ENCODE data around the gene MED12L.

Gene MED12L

DNA sequence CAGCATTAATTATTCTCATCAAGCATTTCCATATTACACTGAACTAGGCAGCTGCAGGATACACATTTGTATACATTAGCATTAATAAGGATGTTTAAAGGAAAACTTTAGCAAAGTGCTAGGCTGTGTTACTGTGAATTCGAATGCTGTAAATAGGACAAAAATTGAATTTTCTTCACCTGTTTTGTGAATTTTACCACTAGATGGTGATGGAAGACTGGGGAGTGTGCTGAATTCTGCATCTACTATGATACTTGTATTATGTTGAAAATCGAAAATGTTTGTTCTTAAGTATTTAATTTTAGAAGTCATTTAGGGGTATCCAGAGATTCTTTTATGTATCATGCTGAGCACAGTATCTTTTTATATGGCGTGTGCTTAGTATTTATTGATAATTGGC lies 205.2 kb downstream of the MED12L start:
- Histone ChIP-seq H3F3A (ENCODE audit: insufficient read depth, low read length) (no peaks in the 10 kb centered on the region), H4K20me1 (ENCODE audit: insufficient read depth, low read length) (no peaks in the 10 kb centered on the region), H3K27me3 (replicated peaks; ENCODE audit: insufficient read depth, low read length) (no peaks in the 10 kb centered on the region), H3K4me2 (ENCODE audit: low read depth, low read length) (no peak overlapping the region), H2AFZ (ENCODE audit: low read length) (no peak overlapping the region), H3K9ac (ENCODE audit: low read length) (no peak overlapping the region), H3K36me3 (replicated peaks; ENCODE audit: insufficient read depth, low read length) (no peaks in the 10 kb centered on the region), H3K9me3 (replicated peaks; ENCODE audit: insufficient read depth, low read length) (no peaks in the 10 kb centered on the region), H3K79me2 (ENCODE audit: low read length) (no peaks in the 10 kb centered on the region), H3K9me2 (replicated peaks; ENCODE audit: insufficient read depth, low read length) (no peaks in the 10 kb centered on the region), H3K4me1 (ENCODE audit: low read length) (no peaks in the 10 kb centered on the region), H3K27ac (ENCODE audit: low read length) (no peak overlapping the region), H3K4me3 (ENCODE audit: low read length) (no peak overlapping the region)
- TF ChIP-seq EZH2phosphoT487 (IDR thresholded peaks at IDR 0.05; ENCODE audit: low read length) = no peak
- TF ChIP-seq CTCF (IDR thresholded peaks at IDR 0.05; ENCODE audit: low read length) = peak; percentile 26
- no peak for DNase-seq

DNA sequence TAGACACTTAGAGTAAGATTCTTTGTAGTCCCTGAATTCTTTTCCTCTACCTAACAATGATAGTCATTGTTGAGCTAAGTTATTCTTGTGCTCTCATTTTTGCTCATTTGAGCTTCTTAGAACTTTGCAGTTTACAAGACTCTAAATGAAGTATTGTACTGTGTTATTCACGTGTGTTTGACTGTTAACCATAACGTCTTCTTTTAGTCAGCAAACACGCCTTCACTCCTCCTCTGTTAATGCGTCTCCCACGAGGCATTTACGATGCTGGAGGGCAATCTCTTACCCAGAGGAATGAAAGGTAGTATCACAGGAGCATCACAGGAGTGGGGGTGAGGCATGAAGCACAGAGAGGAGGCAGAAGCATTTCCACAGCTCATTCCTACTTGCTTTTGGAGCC lies 207.7 kb downstream of the MED12L start:
- Histone ChIP-seq H3K36me3 (replicated peaks; ENCODE audit: insufficient read depth, low read length) (no peaks in the 10 kb centered on the region), H3K4me1 (ENCODE audit: low read length) (no peaks in the 10 kb centered on the region), H3K4me3 (ENCODE audit: low read length) (no peak overlapping the region), H2AFZ (ENCODE audit: low read length) (no peak overlapping the region), H3F3A (ENCODE audit: insufficient read depth, low read length) (no peaks in the 10 kb centered on the region), H3K9me3 (replicated peaks; ENCODE audit: insufficient read depth, low read length) (no peaks in the 10 kb centered on the region), H3K79me2 (ENCODE audit: low read length) (no peaks in the 10 kb centered on the region), H3K27ac (ENCODE audit: low read length) (no peak overlapping the region), H3K9me2 (replicated peaks; ENCODE audit: insufficient read depth, low read length) (no peaks in the 10 kb centered on the region), H4K20me1 (ENCODE audit: insufficient read depth, low read length) (no peaks in the 10 kb centered on the region), H3K9ac (ENCODE audit: low read length) (no peak overlapping the region), H3K4me2 (ENCODE audit: low read depth, low read length) (no peak overlapping the region), H3K27me3 (replicated peaks; ENCODE audit: insufficient read depth, low read length) (no peaks in the 10 kb centered on the region)
- no peak for DNase-seq
- TF ChIP-seq EZH2phosphoT487 (IDR thresholded peaks at IDR 0.05; ENCODE audit: low read length) (no peak), EZH2 (optimal IDR thresholded peaks at IDR 0.05; ENCODE audit: low read depth, low read length) (no peak), CTCF (IDR thresholded peaks at IDR 0.05; ENCODE audit: low read length) (no peak)

DNA sequence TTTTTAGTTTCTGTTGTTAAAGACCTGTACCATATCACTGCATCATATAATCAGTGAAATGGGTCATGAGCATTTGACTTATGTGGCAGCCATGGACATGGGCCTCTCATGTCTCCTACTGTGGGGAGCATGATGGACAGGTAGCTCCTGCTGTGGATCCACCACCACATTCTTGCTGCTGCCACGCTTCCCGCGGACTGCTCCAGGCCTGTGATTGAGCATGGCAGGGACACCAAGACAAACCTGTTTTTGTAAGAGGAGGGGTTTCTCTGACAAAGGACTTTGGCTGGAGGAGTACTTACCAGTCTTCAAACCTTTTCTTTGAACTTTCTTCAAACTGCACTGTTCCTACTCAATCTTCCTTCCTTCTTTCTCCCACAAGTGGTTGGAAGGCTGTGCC lies 210.8 kb downstream of the MED12L start:
- no peaks in the 10 kb centered on the region for H3F3A ChIP-seq (ENCODE audit: insufficient read depth, low read length)
- H3K36me3 ChIP-seq (replicated peaks; ENCODE audit: insufficient read depth, low read length) = no peaks in the 10 kb centered on the region
- TF ChIP-seq CTCF (IDR thresholded peaks at IDR 0.05; ENCODE audit: low read length) (no peak), EZH2phosphoT487 (IDR thresholded peaks at IDR 0.05; ENCODE audit: low read length) (no peak), EZH2 (optimal IDR thresholded peaks at IDR 0.05; ENCODE audit: low read depth, low read length) (no peak)
- no peak for DNase-seq
- no peak overlapping the region for H3K27ac ChIP-seq (ENCODE audit: low read length)
- no peaks in the 10 kb centered on the region for H3K9me2 ChIP-seq (replicated peaks; ENCODE audit: insufficient read depth, low read length)
- H4K20me1 ChIP-seq (ENCODE audit: insufficient read depth, low read length) = no peaks in the 10 kb centered on the region
- no peaks in the 10 kb centered on the region for H3K4me1 ChIP-seq (ENCODE audit: low read length)
- H3K27me3 ChIP-seq (replicated peaks; ENCODE audit: insufficient read depth, low read length) = no peaks in the 10 kb centered on the region
- H3K4me3 ChIP-seq (ENCODE audit: low read length) = no peak overlapping the region
- H3K4me2 ChIP-seq (ENCODE audit: low read depth, low read length) = no peak overlapping the region
- H2AFZ ChIP-seq (ENCODE audit: low read length) = no peak overlapping the region
- no peaks in the 10 kb centered on the region for H3K9me3 ChIP-seq (replicated peaks; ENCODE audit: insufficient read depth, low read length)
- no peak overlapping the region for H3K9ac ChIP-seq (ENCODE audit: low read length)
- H3K79me2 ChIP-seq (ENCODE audit: low read length) = no peaks in the 10 kb centered on the region
